ENCODE data around the gene UROC1. TPM values are rescaled to one million over a fixed set of nuclear protein-coding genes. Genes with fewer than 3 reads are reported as not detected.

UROC1 gene
- total and polyA plus RNA-seq, 9 of the 15 experiments (the other 6 are each of a cell fraction or from before 2014, with no cell fraction given): not detected

GRCh38 chr3:126557761-126558160 is 40.2 kb upstream of the UROC1 start (continued):
- TF ChIP-seq, protein P1, sequence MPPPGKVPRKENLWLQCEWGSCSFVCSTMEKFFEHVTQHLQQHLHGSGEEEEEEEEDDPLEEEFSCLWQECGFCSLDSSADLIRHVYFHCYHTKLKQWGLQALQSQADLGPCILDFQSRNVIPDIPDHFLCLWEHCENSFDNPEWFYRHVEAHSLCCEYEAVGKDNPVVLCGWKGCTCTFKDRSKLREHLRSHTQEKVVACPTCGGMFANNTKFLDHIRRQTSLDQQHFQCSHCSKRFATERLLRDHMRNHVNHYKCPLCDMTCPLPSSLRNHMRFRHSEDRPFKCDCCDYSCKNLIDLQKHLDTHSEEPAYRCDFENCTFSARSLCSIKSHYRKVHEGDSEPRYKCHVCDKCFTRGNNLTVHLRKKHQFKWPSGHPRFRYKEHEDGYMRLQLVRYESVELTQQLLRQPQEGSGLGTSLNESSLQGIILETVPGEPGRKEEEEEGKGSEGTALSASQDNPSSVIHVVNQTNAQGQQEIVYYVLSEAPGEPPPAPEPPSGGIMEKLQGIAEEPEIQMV (tag; conservative IDR thresholded peaks at IDR 0.05; ENCODE audit: low read depth): no peak
- TF ChIP-seq RFX7 (CRISPR knock-in tag; IDR thresholded peaks at IDR 0.05): no peak

GRCh38 chr3:126557415-126557745 is 39.8 kb upstream of the UROC1 start:
- no peaks in the 10 kb centered on the region for H3K9me1 ChIP-seq (ENCODE audit: control insufficient read depth, insufficient read depth, low read length)
- no peak overlapping the region for H3K4me3 ChIP-seq
- CTCF ChIA-PET (ENCODE audit: low intra/inter-chr PET ratio): no interaction called here
- H3K9me3 ChIP-seq (replicated peaks; ENCODE audit: control insufficient read depth, insufficient read depth, low read depth, low read length): no peaks in the 10 kb centered on the region
- POLR2A ChIA-PET: no interaction called here
- H3K4me2 ChIP-seq (ENCODE audit: insufficient read depth, low read length): no peak overlapping the region
- BruUV-seq (replicated peaks): no TSS peak
- no peak overlapping the region for H3K27ac ChIP-seq (ENCODE audit: extremely low read depth, low read depth, low read length)
- H3K27me3 ChIP-seq (ENCODE audit: control insufficient read depth in 2 of 2, insufficient read depth in 2 of 2, low read length in 2 of 2): peaks cover 4 to 29% of the 10 kb centered on the region in 2 experiments; a peak in 2 of 5 replicates
- H3K4me1 ChIP-seq (replicated peaks in 1 of 2; ENCODE audit: control insufficient read depth in 2 of 2, insufficient read depth in 2 of 2, low read length in 2 of 2): no peaks in the 10 kb centered on the region
- no peak overlapping the region for H3K9ac ChIP-seq (ENCODE audit: insufficient read depth in 1 of 2, low read depth in 2 of 2, low read length in 2 of 2)
- intact Hi-C loops (cut with micrococcal nuclease) (no loop called here), in situ Hi-C loops (cut with MboI) (no loop called here)
- no peak for ATAC-seq
- FAIRE-seq: no peak
- WGBS (ENCODE audit: insufficient coverage, low coverage, missing lambda C conversion rate): 0% methylated on average over 1 of the region's 11 CpGs
- no peaks in the 10 kb centered on the region for H3K79me2 ChIP-seq (ENCODE audit: control insufficient read depth, insufficient read depth, low read length)
- H2AFZ ChIP-seq (ENCODE audit: low read depth, low read length): no peak overlapping the region
- no peaks in the 10 kb centered on the region for H3K36me3 ChIP-seq (ENCODE audit: control insufficient read depth, insufficient read depth, low read length)
- H4K20me1 ChIP-seq (replicated peaks; ENCODE audit: control insufficient read depth, insufficient read depth, low read length): no peaks in the 10 kb centered on the region; the same call in 1 of the 2 replicates
- no peak for DNase-seq (ENCODE audit: extremely low read depth in 1 of 4, low spot score in 3 of 4)
- no peak for TF ChIP-seq DACH1 (IDR thresholded peaks at IDR 0.05; ENCODE audit: partially characterized antibody)
- no peak for TF ChIP-seq ZNF717 (CRISPR knock-in tag; IDR thresholded peaks at IDR 0.05)
- no peak for TF ChIP-seq ZBTB40 (IDR thresholded peaks at IDR 0.05)
- no peak for TF ChIP-seq ZBTB40 (CRISPR knock-in tag; IDR thresholded peaks at IDR 0.05)
- TF ChIP-seq PHB2 (IDR thresholded peaks at IDR 0.05; ENCODE audit: low read depth): no peak
- no peak for TF ChIP-seq ETV6 (IDR thresholded peaks at IDR 0.05; ENCODE audit: borderline replicate concordance in 1 of 2, low read depth in 2 of 2, low read length in 1 of 2)
- TF ChIP-seq ETV6 (CRISPR knock-in tag; IDR thresholded peaks at IDR 0.05; ENCODE audit: borderline replicate concordance): no peak
- no peak for TF ChIP-seq MTA1 (IDR thresholded peaks at IDR 0.05; ENCODE audit: borderline replicate concordance)
- no peak for TF ChIP-seq PHF21A (IDR thresholded peaks at IDR 0.05; ENCODE audit: borderline replicate concordance, low read depth)
